Skeletal muscle satellite cell (primary cell): ENCODE data around the gene MOGAT1.

Source experiments
- H3K27me3 ChIP-seq: 2 replicates; pipeline ENCODE4 v1.7.0; 2013; ENCODE audit warnings: low read length; ENCODE audit not compliant: control insufficient read depth, insufficient read depth
- H3K36me3 ChIP-seq: 2 replicates; pipeline ENCODE4 v1.7.0; 2013; ENCODE audit warnings: mild to moderate bottlenecking, control low read depth, low read length; ENCODE audit not compliant: insufficient read depth
- H3K4me1 ChIP-seq: 2 replicates; pipeline ENCODE4 v1.7.0; 2013; ENCODE audit warnings: low read length; ENCODE audit not compliant: control insufficient read depth, insufficient read depth
- H3K4me2 ChIP-seq: 2 replicates; pipeline ENCODE4 v1.7.0; 2013; ENCODE audit warnings: mild to moderate bottlenecking, low read length
- H3K4me3 ChIP-seq: 2 replicates; pipeline ENCODE4 v1.7.0; 2013; ENCODE audit warnings: low read length
- H3K9ac ChIP-seq: 2 replicates; pipeline ENCODE4 v1.7.0; 2013; ENCODE audit warnings: mild to moderate bottlenecking, low read depth, low read length, moderate library complexity
- H3K9me3 ChIP-seq: replicated peaks from 2 replicates; pipeline ENCODE4 v1.7.0; 2013; ENCODE audit warnings: mild to moderate bottlenecking, control low read depth, low read length

The MOGAT1 gene

DNA sequence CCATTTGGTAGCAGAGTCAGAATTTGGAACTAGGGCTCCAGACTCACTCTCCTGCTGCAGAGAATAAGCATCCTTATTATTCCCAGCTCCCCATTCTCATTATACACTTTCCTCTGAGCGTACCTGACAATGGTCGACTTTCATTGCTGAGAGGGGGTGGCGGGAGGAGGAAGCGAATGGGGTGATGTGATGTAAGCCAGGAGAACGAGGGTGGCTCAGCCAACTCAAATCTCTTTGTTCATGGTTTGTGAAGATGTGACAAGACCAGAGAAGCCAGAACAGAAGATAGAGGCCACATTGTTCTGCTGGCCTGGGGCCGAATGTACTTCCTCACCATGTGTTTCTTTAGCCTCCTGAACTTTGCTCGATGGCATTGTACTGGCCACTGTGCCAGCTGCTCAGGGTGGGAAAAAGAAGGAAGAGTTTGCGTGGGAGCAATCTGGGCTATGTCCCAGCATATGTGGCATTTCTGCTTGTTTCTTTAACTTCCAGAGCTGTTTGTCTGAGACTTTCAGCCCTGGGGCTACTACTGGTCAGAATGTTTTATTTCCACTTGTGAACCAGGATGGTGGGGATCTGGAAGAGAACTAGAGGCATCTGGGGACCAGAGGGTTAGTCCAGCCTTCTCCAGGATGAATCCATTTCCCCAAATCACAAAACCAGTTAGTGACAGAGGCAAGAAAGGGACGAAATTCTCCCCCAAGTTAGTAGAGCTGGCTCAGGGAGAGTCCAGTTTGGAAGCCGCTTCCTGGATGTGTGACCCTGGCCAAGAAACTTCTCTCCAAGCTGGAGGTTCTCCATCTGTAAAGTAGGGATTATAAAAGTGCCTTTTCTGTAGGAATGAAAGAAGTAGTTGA, 62.6 kb downstream of the MOGAT1 start:
- Histone ChIP-seq H3K4me1 (peaks cover 32% of the 10 kb centered on the region), H3K4me3 (no peak overlapping the region), H3K9ac (no peak overlapping the region), H3K36me3 (no peaks in the 10 kb centered on the region), H3K9me3 (no peaks in the 10 kb centered on the region), H3K4me2 (peak overlapping the region; percentile 31), H3K27me3 (no peaks in the 10 kb centered on the region)

DNA sequence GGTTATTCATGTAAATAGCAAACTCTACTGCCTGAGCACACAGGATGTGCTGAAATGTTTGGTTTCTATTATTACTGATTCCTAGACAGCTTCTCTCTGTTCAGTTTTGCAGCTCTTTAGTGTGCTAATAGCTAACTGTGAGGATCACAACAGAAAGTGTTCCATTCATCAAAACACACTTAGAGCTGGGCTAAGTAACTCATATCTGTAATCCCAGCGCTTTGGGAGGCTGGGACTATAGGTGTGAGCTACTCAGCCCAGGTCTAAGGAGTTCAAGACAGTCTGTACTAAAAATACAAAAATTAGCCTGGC, 63.2 kb downstream of the MOGAT1 start:
- no peaks in the 10 kb centered on the region for H3K36me3 ChIP-seq
- H3K9me3 ChIP-seq: no peaks in the 10 kb centered on the region
- peak overlapping the region; percentile 31 for H3K4me2 ChIP-seq
- H3K27me3 ChIP-seq: no peaks in the 10 kb centered on the region
- H3K4me1 ChIP-seq: peaks cover 33% of the 10 kb centered on the region
- H3K4me3 ChIP-seq: no peak overlapping the region
- no peak overlapping the region for H3K9ac ChIP-seq

DNA sequence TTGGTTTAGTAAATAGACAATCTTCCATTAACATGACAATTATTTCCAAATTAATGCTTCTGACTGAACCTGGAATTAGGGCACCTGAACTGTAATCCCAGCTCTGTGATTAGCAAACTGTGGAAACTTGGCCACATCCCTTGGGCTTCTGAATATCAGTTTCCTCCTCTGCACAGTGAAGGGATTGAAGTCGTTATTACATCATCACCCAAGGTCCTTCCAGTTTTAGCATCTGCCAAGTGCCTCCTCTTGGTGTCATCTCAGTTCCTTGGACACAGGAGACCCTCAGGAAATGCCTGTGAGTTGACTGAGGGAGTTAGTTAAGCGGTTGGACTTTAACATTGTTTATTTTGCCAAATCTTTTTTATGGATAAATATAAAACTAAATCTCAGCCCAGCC, 64.8 kb downstream of the MOGAT1 start:
- H3K4me2 ChIP-seq: no peak overlapping the region
- H3K4me1 ChIP-seq: peaks cover 33% of the 10 kb centered on the region
- H3K4me3 ChIP-seq: no peak overlapping the region
- no peaks in the 10 kb centered on the region for H3K9me3 ChIP-seq
- H3K36me3 ChIP-seq: no peaks in the 10 kb centered on the region
- H3K27me3 ChIP-seq: no peaks in the 10 kb centered on the region
- no peak overlapping the region for H3K9ac ChIP-seq

DNA sequence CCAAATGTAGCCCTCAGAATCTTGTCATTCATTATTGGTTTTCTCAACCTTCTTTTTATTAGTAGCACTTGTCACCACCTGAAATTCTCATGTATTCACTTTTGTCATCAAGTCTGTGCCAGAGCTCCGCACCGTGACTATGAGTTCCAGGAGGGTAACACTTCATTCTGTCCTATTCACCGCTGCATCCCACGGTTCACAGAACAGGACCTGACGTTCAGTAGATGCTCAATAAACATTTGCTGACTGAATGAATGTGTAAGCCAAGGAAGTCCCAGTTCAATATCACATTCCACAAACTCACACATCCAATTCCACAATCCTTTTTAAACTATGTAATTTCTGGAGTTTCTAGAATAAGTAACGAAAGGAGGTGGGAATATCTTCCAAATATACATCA, 65.5 kb downstream of the MOGAT1 start:
- Histone ChIP-seq H3K36me3 (no peaks in the 10 kb centered on the region), H3K9ac (no peak overlapping the region), H3K4me2 (no peak overlapping the region), H3K4me1 (peaks cover 33% of the 10 kb centered on the region), H3K27me3 (no peaks in the 10 kb centered on the region), H3K4me3 (no peak overlapping the region), H3K9me3 (no peaks in the 10 kb centered on the region)

DNA sequence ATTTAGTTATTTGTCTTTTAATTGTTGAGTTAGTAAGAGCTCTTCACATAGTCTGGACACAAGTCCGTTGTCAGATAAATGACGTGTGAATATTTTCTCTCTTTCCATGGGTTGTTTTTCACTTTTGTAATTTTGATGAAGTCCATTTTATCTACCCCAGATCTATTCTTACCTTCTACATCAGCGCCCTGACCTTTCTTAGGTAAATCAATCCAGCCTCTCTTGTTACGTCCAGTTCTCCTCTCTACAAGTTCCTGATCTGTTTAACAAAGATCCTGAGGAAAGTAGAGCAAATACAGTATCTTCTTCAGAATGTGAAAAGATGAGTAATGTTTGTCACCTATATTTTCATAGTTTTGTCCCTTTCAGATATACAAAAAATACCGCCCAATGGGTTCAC, 66.9 kb downstream of the MOGAT1 start:
- H3K9me3 ChIP-seq: no peaks in the 10 kb centered on the region
- no peaks in the 10 kb centered on the region for H3K27me3 ChIP-seq
- peaks cover 32% of the 10 kb centered on the region for H3K4me1 ChIP-seq
- H3K4me2 ChIP-seq: no peak overlapping the region
- no peaks in the 10 kb centered on the region for H3K36me3 ChIP-seq
- no peak overlapping the region for H3K4me3 ChIP-seq
- H3K9ac ChIP-seq: no peak overlapping the region

DNA sequence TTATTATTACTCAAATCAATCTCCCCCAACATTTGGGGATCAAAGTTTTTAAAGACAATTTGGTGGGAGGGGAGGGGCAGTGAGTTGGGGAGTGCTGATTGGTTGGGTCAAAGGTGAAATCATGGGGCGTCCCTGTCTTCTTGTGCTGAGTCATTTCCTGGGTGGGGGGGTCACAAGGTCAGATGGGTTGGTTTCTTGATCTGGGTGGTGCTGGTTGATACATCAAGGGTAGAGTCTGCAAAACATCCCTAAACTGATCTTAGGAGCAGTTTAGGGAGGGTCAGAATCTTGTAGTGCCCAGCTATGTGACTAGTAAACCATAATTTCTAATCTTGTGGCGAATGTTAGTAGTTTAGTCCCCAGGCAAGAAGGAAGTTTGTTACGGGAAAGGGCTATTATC, 67.4 kb downstream of the MOGAT1 start:
- no peaks in the 10 kb centered on the region for H3K27me3 ChIP-seq
- no peaks in the 10 kb centered on the region for H3K9me3 ChIP-seq
- H3K4me2 ChIP-seq: no peak overlapping the region
- H3K4me3 ChIP-seq: no peak overlapping the region
- H3K4me1 ChIP-seq: peaks cover 34% of the 10 kb centered on the region
- no peak overlapping the region for H3K9ac ChIP-seq
- H3K36me3 ChIP-seq: no peaks in the 10 kb centered on the region

DNA sequence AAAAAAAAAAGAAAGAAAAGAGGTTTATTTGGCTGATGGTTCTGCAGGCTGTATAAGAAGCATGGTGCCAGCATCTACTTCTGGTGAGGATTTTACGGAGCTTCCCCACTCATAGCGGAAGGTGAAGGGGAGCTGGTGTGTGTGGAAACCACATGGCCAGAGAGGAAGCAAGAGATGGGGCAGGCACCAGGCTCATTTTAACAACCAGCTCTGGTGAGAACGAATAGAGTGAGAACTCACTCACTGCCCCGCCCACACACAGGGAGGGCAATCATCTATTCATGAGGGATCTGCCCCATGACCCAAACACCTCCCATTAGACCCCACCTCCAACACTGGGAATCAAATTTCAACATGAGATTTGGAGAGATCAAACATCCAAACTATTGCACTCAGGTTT, 68.5 kb downstream of the MOGAT1 start:
- Histone ChIP-seq H3K4me3 (no peak overlapping the region), H3K4me1 (peaks cover 30% of the 10 kb centered on the region), H3K36me3 (no peaks in the 10 kb centered on the region), H3K9me3 (no peaks in the 10 kb centered on the region), H3K9ac (no peak overlapping the region), H3K27me3 (no peaks in the 10 kb centered on the region), H3K4me2 (no peak overlapping the region)

DNA sequence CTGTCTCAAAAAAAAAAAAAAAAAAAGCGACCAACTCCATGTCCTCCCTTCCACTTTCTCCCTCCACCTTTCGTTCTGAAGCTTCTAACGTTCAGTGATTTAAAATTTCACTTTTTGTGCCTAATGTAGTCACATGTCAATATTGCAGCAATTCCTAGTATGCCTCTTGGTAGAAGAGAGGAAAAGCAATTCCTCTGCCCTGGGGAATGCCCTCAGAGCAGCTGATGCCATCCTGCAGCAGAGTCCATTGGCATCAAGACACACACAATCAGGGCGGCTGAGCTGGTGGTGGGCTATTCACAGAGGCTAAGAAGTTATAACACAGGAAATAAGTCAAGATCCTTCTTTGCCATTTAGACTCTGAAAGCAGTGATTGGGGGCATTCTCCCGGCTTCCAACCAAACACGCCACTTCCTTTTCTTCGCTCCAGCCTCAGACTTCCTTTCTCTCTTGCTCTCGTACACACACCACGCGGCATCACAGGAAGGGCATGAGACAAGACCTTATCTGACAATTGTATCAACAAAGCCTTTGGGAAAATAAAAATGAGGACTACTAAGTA, 71.9 kb downstream of the MOGAT1 start:
- H3K4me3 ChIP-seq: no peak overlapping the region
- H3K27me3 ChIP-seq: no peaks in the 10 kb centered on the region
- no peaks in the 10 kb centered on the region for H3K36me3 ChIP-seq
- H3K4me2 ChIP-seq: peak overlapping the region; percentile 53
- peaks cover 31% of the 10 kb centered on the region for H3K4me1 ChIP-seq
- H3K9ac ChIP-seq: peak overlapping the region; percentile 19
- H3K9me3 ChIP-seq: no peaks in the 10 kb centered on the region

DNA sequence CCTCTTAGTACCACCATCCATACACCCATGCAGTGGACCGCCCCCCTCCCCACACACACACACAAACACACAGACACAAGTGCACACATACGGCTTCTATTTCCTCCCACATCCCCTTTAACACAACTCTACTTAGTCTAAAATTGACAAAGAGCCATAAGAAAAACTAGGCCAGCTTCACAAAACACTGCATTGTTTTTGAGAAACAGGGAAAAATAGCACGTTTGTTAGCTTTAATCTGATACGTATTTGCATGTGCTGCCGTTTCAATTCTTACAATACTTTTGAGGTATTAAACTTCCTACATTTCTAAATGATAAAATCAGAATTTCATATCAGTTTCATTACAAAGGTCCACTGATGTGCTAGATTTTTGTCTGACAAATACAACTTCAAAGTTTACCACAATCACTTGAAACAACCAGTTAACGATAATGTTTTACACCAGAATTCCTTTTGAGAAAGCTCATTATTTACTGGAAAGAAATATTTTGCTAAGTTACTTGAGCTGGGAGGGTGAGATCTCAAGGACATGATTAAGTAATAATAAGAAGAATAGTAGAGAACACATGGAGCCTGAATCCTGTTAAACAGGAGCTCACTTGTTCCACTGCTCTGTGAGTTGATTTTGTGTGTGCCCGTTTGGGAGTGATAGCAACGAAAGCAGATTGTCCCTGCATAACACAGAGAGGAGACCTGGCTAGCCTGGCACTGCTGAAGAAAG, 74.5 kb downstream of the MOGAT1 start:
- Histone ChIP-seq H3K4me2 (no peak overlapping the region), H3K9me3 (no peaks in the 10 kb centered on the region), H3K27me3 (no peaks in the 10 kb centered on the region), H3K36me3 (no peaks in the 10 kb centered on the region), H3K9ac (no peak overlapping the region), H3K4me3 (no peak overlapping the region), H3K4me1 (peaks cover 27% of the 10 kb centered on the region)

DNA sequence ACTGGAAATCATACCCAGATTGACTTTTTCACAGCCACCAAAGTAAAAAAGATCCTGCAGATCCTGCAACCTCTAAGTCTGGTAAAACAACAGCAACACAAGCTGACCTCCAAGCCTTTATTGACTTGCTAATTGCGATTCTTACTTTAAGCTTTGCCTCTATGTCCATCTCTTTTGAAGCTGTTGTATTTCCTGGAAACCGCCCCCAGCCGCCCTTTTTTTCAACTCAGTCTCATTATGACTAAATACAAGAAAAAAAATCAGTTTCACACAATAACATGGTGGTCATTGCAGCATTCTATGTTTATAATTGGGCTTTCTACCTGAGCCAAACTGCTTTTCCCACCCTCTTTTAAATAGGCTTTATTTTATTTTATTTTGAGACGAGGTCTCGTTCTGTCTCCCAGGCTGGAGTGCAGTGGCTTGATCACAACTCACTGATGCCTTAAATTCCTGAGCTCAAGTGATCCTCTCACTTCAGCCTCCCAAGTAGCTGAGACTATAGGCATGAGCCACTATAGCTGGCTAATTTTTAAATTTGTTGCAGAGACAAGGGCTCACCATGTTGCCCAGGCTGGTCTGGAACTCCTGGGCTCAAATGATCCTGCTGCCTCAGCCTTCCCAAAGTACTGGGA, 76.2 kb downstream of the MOGAT1 start:
- Histone ChIP-seq H3K4me1 (peaks cover 36% of the 10 kb centered on the region), H3K36me3 (no peaks in the 10 kb centered on the region)

DNA sequence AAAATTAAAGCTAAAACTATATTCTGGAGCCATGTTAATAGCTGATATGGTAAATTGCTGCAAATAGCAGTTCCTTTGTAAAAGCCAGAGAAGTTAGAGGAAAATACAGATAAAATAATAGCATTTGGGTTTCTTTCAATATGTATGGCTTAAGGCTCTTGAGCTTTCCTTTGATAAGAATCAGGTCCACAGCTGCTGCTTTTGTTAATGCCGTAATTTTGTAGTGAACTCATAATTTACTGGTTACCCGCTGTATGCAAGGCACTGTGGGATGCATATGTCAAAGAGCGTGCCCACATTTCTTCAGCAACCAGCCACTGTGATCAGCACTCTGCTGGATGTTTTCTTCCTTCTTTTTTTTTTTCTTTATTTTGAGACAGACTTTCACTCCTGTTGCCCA, 79.1 kb downstream of the MOGAT1 start:
- H3K4me3 ChIP-seq: no peak overlapping the region
- no peaks in the 10 kb centered on the region for H3K9me3 ChIP-seq
- no peak overlapping the region for H3K9ac ChIP-seq
- no peaks in the 10 kb centered on the region for H3K27me3 ChIP-seq
- no peak overlapping the region for H3K4me2 ChIP-seq
- H3K36me3 ChIP-seq: no peaks in the 10 kb centered on the region
- H3K4me1 ChIP-seq: peaks cover 42% of the 10 kb centered on the region

More for the DNA sequence above, 76.2 kb downstream of the MOGAT1 start:
- no peaks in the 10 kb centered on the region for H3K9me3 ChIP-seq
- H3K27me3 ChIP-seq: no peaks in the 10 kb centered on the region
- no peak overlapping the region for H3K9ac ChIP-seq
- no peak overlapping the region for H3K4me2 ChIP-seq
- no peak overlapping the region for H3K4me3 ChIP-seq
